Hepatocyte (in vitro differentiated cells): Measurements from ENCODE around the gene MAD1L1. TPM values are rescaled to one million over a fixed set of nuclear protein-coding genes. Genes with fewer than 3 reads are reported as not detected.

Source experiments
- DNase-seq: peaks from one replicate; pipeline ENCODE4 v3.0.0-alpha.2; 2016; ENCODE audit warnings: low spot score
- H2AFZ ChIP-seq: fragments of 200-600 bp; sonication (generic); 2 replicates; pipeline ENCODE4 v1.6.0; 2016; ENCODE audit warnings: antibody characterized with exemption, mild to moderate bottlenecking
- H3K27ac ChIP-seq: fragments of 200-600 bp; sonication (generic); 2 replicates; pipeline ENCODE4 v1.5.1; 2016; ENCODE audit warnings: mild to moderate bottlenecking
- H3K27me3 ChIP-seq: fragments of 200-600 bp; sonication (generic); 2 replicates; pipeline ENCODE4 v1.6.1; 2016
- H3K36me3 ChIP-seq: fragments of 200-600 bp; sonication (generic); replicated peaks from 2 replicates; pipeline ENCODE4 v1.5.1; 2016; ENCODE audit warnings: low read depth; ENCODE audit not compliant: insufficient read depth
- H3K4me1 ChIP-seq: fragments of 200-600 bp; sonication (generic); 2 replicates; pipeline ENCODE4 v1.5.1; 2016; ENCODE audit warnings: mild to moderate bottlenecking, moderate library complexity; ENCODE audit not compliant: insufficient read depth
- H3K4me2 ChIP-seq: fragments of 200-600 bp; sonication (generic); 2 replicates; pipeline ENCODE4 v1.6.0; 2016
- H3K4me3 ChIP-seq: fragments of 200-600 bp; sonication (generic); 2 replicates; pipeline ENCODE4 v1.5.1; 2016; ENCODE audit warnings: mild to moderate bottlenecking
- H3K79me2 ChIP-seq: fragments of 200-600 bp; sonication (generic); 2 replicates; pipeline ENCODE4 v1.6.0; 2017; ENCODE audit warnings: mild to moderate bottlenecking
- H3K9me2 ChIP-seq: fragments of 200-600 bp; sonication (generic); replicated peaks from 2 replicates; pipeline ENCODE4 v1.6.0; 2017; ENCODE audit warnings: mild to moderate bottlenecking; ENCODE audit not compliant: insufficient read depth
- H3K9me3 ChIP-seq: fragments of 200-600 bp; sonication (generic); 2 replicates; pipeline ENCODE4 v1.5.1; 2016; ENCODE audit warnings: low read depth, mild to moderate bottlenecking
- H4K20me1 ChIP-seq: fragments of 200-600 bp; sonication (generic); 2 replicates; pipeline ENCODE4 v1.6.0; 2016; ENCODE audit warnings: mild to moderate bottlenecking; ENCODE audit not compliant: insufficient read depth, poor library complexity, severe bottlenecking
- EZH2 ChIP-seq: fragments of 200-600 bp; sonication (generic); IDR thresholded peaks from 2 replicates; pipeline ENCODE4 v1.6.1; 2016; ENCODE audit warnings: antibody characterized with exemption, mild to moderate bottlenecking, borderline replicate concordance
- EZH2phosphoT487 ChIP-seq: fragments of 200-600 bp; sonication (generic); IDR thresholded peaks from one replicate; pipeline ENCODE4 v1.6.1; 2018; ENCODE audit warnings: antibody characterized with exemption, mild to moderate bottlenecking, low read depth, moderate library complexity; ENCODE audit not compliant: unreplicated experiment, severe bottlenecking
- WGBS: methylation state at CpG from one replicate; pipeline ENCODE4 v1.1.6; 2016; ENCODE audit warnings: low lambda C conversion rate; ENCODE audit errors: missing lambda C conversion rate; 5-methylcytosine and 5-hydroxymethylcytosine counted together
- polyA plus RNA-seq: library from polyadenylated mRNA; unstranded; fragments of >200 nt; fragmentation: Nextera tagmentation; extraction: Ambion mirVana; gene quantifications from 2 replicates; pipeline ENCODE4 v1.2.1, GENCODE V29; 2016
- total RNA-seq: library from RNA; depleted of rRNA; stranded (reverse); fragments of >200 nt; gene quantifications from 2 replicates; pipeline ENCODE4 v1.2.3, GENCODE V29; 2014
- TF ChIP-seq, protein P1 (sequence below): fragments of 200-600 bp; sonication (generic); IDR thresholded peaks from 2 replicates; pipeline ENCODE4 v1.5.1; 2016; ENCODE audit warnings: antibody characterized with exemption, mild to moderate bottlenecking; ENCODE audit not compliant: poor library complexity

Gene MAD1L1
- total and polyA plus RNA-seq, 2 experiments from 2014 or later: 30.7 to 31.0 TPM

DNA sequence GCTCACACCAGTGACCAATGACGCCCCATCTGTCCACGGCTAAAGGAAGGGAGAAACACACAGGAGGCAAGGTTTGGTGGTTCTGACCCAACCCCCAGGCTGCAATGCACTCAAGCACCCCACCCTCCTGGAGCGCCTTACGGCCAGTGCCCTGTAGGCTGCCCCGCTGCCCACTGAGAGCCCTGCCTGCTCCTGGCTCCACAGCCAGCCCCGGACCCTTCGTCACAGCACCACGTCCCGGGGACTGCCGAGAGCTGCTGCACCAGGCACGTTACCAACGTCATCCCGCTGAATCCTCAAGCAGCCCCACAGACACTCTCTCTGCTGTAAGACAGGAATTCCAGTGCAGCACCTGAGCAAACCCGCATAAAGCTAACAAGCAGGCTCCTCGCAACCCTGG lies 87.8 kb downstream of the MAD1L1 start:
- DNase-seq: no peak
- TF ChIP-seq, protein P1, sequence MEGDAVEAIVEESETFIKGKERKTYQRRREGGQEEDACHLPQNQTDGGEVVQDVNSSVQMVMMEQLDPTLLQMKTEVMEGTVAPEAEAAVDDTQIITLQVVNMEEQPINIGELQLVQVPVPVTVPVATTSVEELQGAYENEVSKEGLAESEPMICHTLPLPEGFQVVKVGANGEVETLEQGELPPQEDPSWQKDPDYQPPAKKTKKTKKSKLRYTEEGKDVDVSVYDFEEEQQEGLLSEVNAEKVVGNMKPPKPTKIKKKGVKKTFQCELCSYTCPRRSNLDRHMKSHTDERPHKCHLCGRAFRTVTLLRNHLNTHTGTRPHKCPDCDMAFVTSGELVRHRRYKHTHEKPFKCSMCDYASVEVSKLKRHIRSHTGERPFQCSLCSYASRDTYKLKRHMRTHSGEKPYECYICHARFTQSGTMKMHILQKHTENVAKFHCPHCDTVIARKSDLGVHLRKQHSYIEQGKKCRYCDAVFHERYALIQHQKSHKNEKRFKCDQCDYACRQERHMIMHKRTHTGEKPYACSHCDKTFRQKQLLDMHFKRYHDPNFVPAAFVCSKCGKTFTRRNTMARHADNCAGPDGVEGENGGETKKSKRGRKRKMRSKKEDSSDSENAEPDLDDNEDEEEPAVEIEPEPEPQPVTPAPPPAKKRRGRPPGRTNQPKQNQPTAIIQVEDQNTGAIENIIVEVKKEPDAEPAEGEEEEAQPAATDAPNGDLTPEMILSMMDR: no peak
- no peak for TF ChIP-seq EZH2phosphoT487
- TF ChIP-seq EZH2: no peak
- H3K27ac ChIP-seq: no peak overlapping the region
- no peaks in the 10 kb centered on the region for H3K9me3 ChIP-seq
- H4K20me1 ChIP-seq: no peaks in the 10 kb centered on the region
- H2AFZ ChIP-seq: no peak overlapping the region
- H3K4me1 ChIP-seq: no peaks in the 10 kb centered on the region
- no peaks in the 10 kb centered on the region for H3K27me3 ChIP-seq
- H3K36me3 ChIP-seq: no peaks in the 10 kb centered on the region
- H3K9me2 ChIP-seq: no peaks in the 10 kb centered on the region
- 97% methylated on average over 15 of the region's 15 CpGs for WGBS
- no peak overlapping the region for H3K4me3 ChIP-seq
- H3K4me2 ChIP-seq: no peak overlapping the region
- no peaks in the 10 kb centered on the region for H3K79me2 ChIP-seq

DNA sequence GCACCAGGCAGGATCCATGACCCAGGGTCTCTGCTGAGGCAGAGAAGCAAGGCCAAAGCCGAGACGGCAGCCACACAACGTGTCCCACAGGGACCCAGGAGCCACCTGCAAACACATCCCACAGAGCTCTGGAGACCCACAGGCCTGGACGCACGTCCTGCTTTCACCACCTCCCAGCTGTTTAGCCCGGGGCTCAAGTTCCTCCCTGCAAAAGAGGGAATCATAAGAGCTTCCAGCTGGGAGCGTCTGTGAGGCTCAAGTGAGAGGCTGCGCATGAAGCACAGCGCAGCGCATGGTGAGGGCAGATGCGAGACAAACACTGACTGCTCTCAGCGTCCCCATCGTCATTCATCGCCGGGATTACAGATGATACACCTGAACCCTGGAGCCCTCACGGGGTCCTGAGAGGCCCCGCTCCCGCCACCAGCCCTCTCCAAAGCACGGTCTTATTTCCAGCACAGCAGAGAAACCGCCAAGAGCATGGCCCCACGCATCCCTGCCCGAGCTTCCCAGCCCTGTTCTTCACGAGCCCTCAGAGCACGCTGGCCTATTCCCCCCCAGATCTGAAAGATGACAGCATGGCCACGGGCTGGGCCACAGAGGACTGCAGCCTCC lies 88.7 kb downstream of the MAD1L1 start:
- H3K4me1 ChIP-seq: no peaks in the 10 kb centered on the region
- WGBS: 92% methylated on average over 25 of the region's 25 CpGs
- no peak overlapping the region for H3K4me2 ChIP-seq
- no peak for DNase-seq
- no peaks in the 10 kb centered on the region for H3K36me3 ChIP-seq
- H3K9me2 ChIP-seq: no peaks in the 10 kb centered on the region
- H3K9me3 ChIP-seq: no peaks in the 10 kb centered on the region
- TF ChIP-seq EZH2 (no peak), EZH2phosphoT487 (no peak)
- TF ChIP-seq, protein P1: no peak
- no peak overlapping the region for H3K4me3 ChIP-seq
- no peaks in the 10 kb centered on the region for H3K27me3 ChIP-seq
- no peaks in the 10 kb centered on the region for H4K20me1 ChIP-seq
- H2AFZ ChIP-seq: no peak overlapping the region
- no peaks in the 10 kb centered on the region for H3K79me2 ChIP-seq
- H3K27ac ChIP-seq: no peak overlapping the region

- Histone ChIP-seq H4K20me1 (no peaks in the 10 kb centered on the region), H3K36me3 (no peaks in the 10 kb centered on the region), H3K4me3 (no peak overlapping the region), H3K27ac (no peak overlapping the region), H3K4me2 (no peak overlapping the region), H2AFZ (no peak overlapping the region), H3K27me3 (no peaks in the 10 kb centered on the region), H3K9me2 (no peaks in the 10 kb centered on the region), H3K79me2 (no peaks in the 10 kb centered on the region), H3K4me1 (no peaks in the 10 kb centered on the region), H3K9me3 (no peaks in the 10 kb centered on the region)
- WGBS: 84% methylated on average over 7 of the region's 7 CpGs
- no peak for DNase-seq
- TF ChIP-seq EZH2 (no peak), EZH2phosphoT487 (no peak)
- TF ChIP-seq, protein P1: no peak
These were observed 89.3 kb downstream of the MAD1L1 start for GRCh38 chr7:2143450-2143849.

DNA sequence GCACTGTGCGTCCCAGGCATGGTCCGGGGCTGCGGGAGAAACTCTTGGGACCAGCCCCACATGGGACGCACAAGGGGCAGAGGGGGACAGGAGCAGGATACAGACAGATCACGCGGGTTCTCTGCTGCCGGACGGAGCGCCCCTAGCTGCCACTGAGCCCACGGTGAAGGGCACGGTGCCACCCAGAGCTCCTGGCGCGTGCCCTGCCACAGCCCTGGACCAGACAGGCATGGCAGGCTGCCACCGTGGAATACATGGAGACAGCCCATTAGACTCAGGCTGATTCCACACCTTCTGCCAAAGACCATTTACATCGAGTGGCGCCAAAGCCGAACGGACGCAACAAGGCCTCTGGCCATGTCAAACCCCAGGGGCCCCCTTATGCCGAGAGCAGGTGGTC lies 90.4 kb downstream of the MAD1L1 start:
- DNase-seq: no peak
- H3K36me3 ChIP-seq: no peaks in the 10 kb centered on the region
- no peak overlapping the region for H3K4me2 ChIP-seq
- 97% methylated on average over 20 of the region's 20 CpGs for WGBS
- no peak overlapping the region for H2AFZ ChIP-seq
- H3K79me2 ChIP-seq: no peaks in the 10 kb centered on the region
- H3K9me2 ChIP-seq: no peaks in the 10 kb centered on the region
- no peaks in the 10 kb centered on the region for H3K4me1 ChIP-seq
- no peak for TF ChIP-seq EZH2
- TF ChIP-seq, protein P1: no peak
- no peak for TF ChIP-seq EZH2phosphoT487
- no peak overlapping the region for H3K4me3 ChIP-seq
- H3K27me3 ChIP-seq: no peaks in the 10 kb centered on the region
- H3K27ac ChIP-seq: no peak overlapping the region
- H3K9me3 ChIP-seq: no peaks in the 10 kb centered on the region
- H4K20me1 ChIP-seq: no peaks in the 10 kb centered on the region
